ENCODE results near the gene CLMN. TPM values are rescaled to one million over a fixed set of nuclear protein-coding genes. Genes with fewer than 3 reads are reported as not detected.

The CLMN gene
- total and polyA plus RNA-seq, 2 of the 8 experiments (the other 6 are each of a cell fraction or from before 2014, with no cell fraction given): 1.6 to 8.2 TPM

DNA sequence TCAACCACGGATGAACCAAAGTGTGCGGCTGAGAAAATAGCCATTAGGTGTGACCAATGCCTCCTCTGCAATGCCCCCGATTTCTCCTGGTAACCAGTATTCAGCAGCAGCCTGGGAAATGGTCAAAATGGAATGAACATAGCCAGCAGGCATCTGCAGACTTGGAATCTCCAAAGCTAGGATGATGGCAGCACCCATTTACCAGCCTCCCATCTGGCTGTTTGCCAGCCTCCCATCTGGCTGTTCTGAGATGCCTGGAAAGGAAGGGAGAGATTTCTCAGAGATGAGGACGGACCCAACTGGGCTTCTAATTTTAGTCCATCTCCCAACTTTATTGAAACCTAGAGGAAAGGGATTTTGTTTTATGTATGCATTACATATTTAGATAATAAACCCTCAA, 16.2 kb downstream of the CLMN start (continued):
- TF ChIP-seq USF2 (IDR thresholded peaks at IDR 0.05; ENCODE audit: low read length) (no peak), SP2 (IDR thresholded peaks at IDR 0.05; ENCODE audit: low read length) (no peak), SIX5 (IDR thresholded peaks at IDR 0.05; ENCODE audit: low read depth, low read length) (no peak), PHF8 (conservative IDR thresholded peaks at IDR 0.05; ENCODE audit: low read depth, low read length) (no peak), BCL11A (IDR thresholded peaks at IDR 0.05; ENCODE audit: low read depth in 2 of 2, low read length in 2 of 2) (no peak)

All from H1 (cell line).